Body of pancreas (tissue), 4 donors: ENCODE measurements around the gene RAB3GAP2. TPM values are rescaled to one million over a fixed set of nuclear protein-coding genes. Genes with fewer than 3 reads are reported as not detected.
A peak's percentile ranks its signal among the peaks of the same experiment; 100 is the strongest.

Source experiments
- ATAC-seq: fragments of 150-250 bp; one replicate; pipeline ENCODE4 v1.9.1; 2016
- DNase-seq, 4 donors: peaks; one replicate each; pipeline ENCODE4 v3.0.0-alpha.2; 2019
- H3K27ac ChIP-seq, 4 donors: fragments of 200-600 bp; sonication (generic); 1 replicate in 3 of 4; 2 replicates in 1 of 4; pipeline versions ENCODE4 v1.5.1 to v1.6.1; 2016 to 2019; ENCODE audit warnings: mild to moderate bottlenecking in 1 of 4, mixed read lengths in 1 of 4, moderate library complexity in 1 of 4
- H3K27me3 ChIP-seq, 2 donors: fragments of 200-600 bp; sonication (generic); one replicate each; pipeline ENCODE4 v1.6.0; 2016; ENCODE audit warnings: mild to moderate bottlenecking in 1 of 2
- H3K36me3 ChIP-seq, 2 donors: fragments of 200-600 bp; sonication (generic); replicated peaks in 1 of 2; 2 replicates each; pipeline ENCODE4 v1.5.1; 2016; ENCODE audit warnings: low read depth in 2 of 2; ENCODE audit not compliant: insufficient read depth in 1 of 2
- H3K4me1 ChIP-seq: fragments of 200-600 bp; sonication (generic); one replicate; pipeline ENCODE4 v1.6.0; 2016
- H3K4me3 ChIP-seq, 2 donors: fragments of 200-600 bp; sonication (generic); 1 replicate in 1 of 2; 2 replicates in 1 of 2; pipeline ENCODE4 v1.5.1; 2016 to 2019
- H3K9me3 ChIP-seq, 3 donors: fragments of 200-600 bp; sonication (generic); 1 replicate in 2 of 3; 2 replicates in 1 of 3; pipeline ENCODE4 v1.5.1; 2016
- CTCF ChIP-seq, 7 experiments: fragments of 450-650 bp in 4 of 7; fragments of 200-600 bp in 3 of 7; sonication (generic) in 3 of 7; IDR thresholded peaks; one replicate each; pipeline ENCODE4 v1.5.1; 2016 to 2019; ENCODE audit warnings: antibody characterized with exemption in 7 of 7
- POLR2A ChIP-seq, 3 donors: fragments of 450-650 bp; IDR thresholded peaks; one replicate each; pipeline ENCODE4 v1.6.1; 2016; ENCODE audit warnings: antibody characterized with exemption in 3 of 3, mild to moderate bottlenecking in 2 of 3
- WGBS, 2 donors: methylation state at CpG; one replicate each; pipeline ENCODE4 v1.1.5; 2017; 5-methylcytosine and 5-hydroxymethylcytosine counted together
- intact Hi-C: fragments of 100-400 bp; cut with DNase I; formaldehyde crosslinking; loops from one replicate; pipeline ENCODE4 v1.15.1; 2023
- total RNA-seq, 2 donors: library from RNA; depleted of rRNA; stranded (reverse); fragments of >200 nt; gene quantifications; one replicate each; pipeline ENCODE4 v1.1.0, GENCODE V29; 2016

The RAB3GAP2 gene
- total RNA-seq, 2 donors from 2014 or later = 14.5 to 17.5 TPM

GRCh38 chr1:220153147-220153546 is 119.1 kb downstream of the RAB3GAP2 start:
- Histone ChIP-seq H3K4me1 (peaks cover 4% of the 10 kb centered on the region), H3K36me3 (peaks cover 0 to 21% of the 10 kb centered on the region in 2 donors), H3K9me3 (no peaks in the 10 kb centered on the region), H3K27ac (no peak overlapping the region), H3K27me3 (no peaks in the 10 kb centered on the region), H3K4me3 (no peak overlapping the region)
- DNase-seq (no peak), ATAC-seq (no peak)
- intact Hi-C loops = no loop called here
- no peak for TF ChIP-seq CTCF (IDR thresholded peaks at IDR 0.05)

- Histone ChIP-seq H3K36me3 (peaks cover 0 to 16% of the 10 kb centered on the region in 2 donors), H3K4me1 (peaks cover 4% of the 10 kb centered on the region), H3K27me3 (no peaks in the 10 kb centered on the region), H3K27ac (no peak overlapping the region), H3K4me3 (no peak overlapping the region), H3K9me3 (no peaks in the 10 kb centered on the region)
- intact Hi-C loops = no loop called here
- peak in 1 of 4 donors; percentile 9 for DNase-seq
- 50 to 62% methylated on average over 3 of the region's 3 CpGs for whole genome bisulfite sequencing, 2 donors
- no peak for ATAC-seq
- TF ChIP-seq CTCF (IDR thresholded peaks at IDR 0.05) (no peak), POLR2A (IDR thresholded peaks at IDR 0.05) (no peak)
Measured at GRCh38 chr1:220151454-220151853, 120.8 kb downstream of the RAB3GAP2 start.

GRCh38 chr1:220149742-220150141 is 122.5 kb downstream of the RAB3GAP2 start:
- peaks cover 4% of the 10 kb centered on the region for H3K4me1 ChIP-seq
- DNase-seq (no peak), ATAC-seq (no peak)
- no peak overlapping the region for H3K27ac ChIP-seq
- no peak for TF ChIP-seq CTCF (IDR thresholded peaks at IDR 0.05)
- TF ChIP-seq POLR2A (IDR thresholded peaks at IDR 0.05) = no peak
- intact Hi-C loops = no loop called here
- H3K36me3 ChIP-seq = peaks cover 0 to 10% of the 10 kb centered on the region in 2 donors
- no peaks in the 10 kb centered on the region for H3K9me3 ChIP-seq
- no peak overlapping the region for H3K4me3 ChIP-seq
- no peaks in the 10 kb centered on the region for H3K27me3 ChIP-seq
- 73 to 95% methylated on average over 1 of the region's 1 CpG for WGBS, 2 donors

GRCh38 chr1:220144051-220144450 is 128.2 kb downstream of the RAB3GAP2 start:
- DNase-seq (no peak), ATAC-seq (no peak)
- TF ChIP-seq POLR2A (IDR thresholded peaks at IDR 0.05) = no peak
- TF ChIP-seq CTCF (IDR thresholded peaks at IDR 0.05) = no peak
- Histone ChIP-seq H3K27ac (no peak overlapping the region), H3K4me3 (no peak overlapping the region), H3K9me3 (no peaks in the 10 kb centered on the region), H3K36me3 (peaks cover 0 to 16% of the 10 kb centered on the region in 2 donors), H3K27me3 (no peaks in the 10 kb centered on the region), H3K4me1 (no peaks in the 10 kb centered on the region)
- intact Hi-C loops = no loop called here
- 89 to 90% methylated on average over 5 of the region's 5 CpGs for WGBS, 2 donors

GRCh38 chr1:220139966-220140365 is 132.3 kb downstream of the RAB3GAP2 start:
- ATAC-seq (no peak), DNase-seq (no peak)
- Histone ChIP-seq H3K4me3 (no peak overlapping the region), H3K9me3 (no peaks in the 10 kb centered on the region), H3K27ac (no peak overlapping the region), H3K4me1 (no peaks in the 10 kb centered on the region), H3K27me3 (no peaks in the 10 kb centered on the region), H3K36me3 (peaks cover 0 to 17% of the 10 kb centered on the region in 2 donors)
- intact Hi-C loops = no loop called here
- no peak for TF ChIP-seq POLR2A (IDR thresholded peaks at IDR 0.05)
- TF ChIP-seq CTCF (IDR thresholded peaks at IDR 0.05) = no peak
- WGBS, 2 donors = 74 to 85% methylated on average over 6 of the region's 6 CpGs
